Tibial nerve (tissue), 4 donors: ENCODE measurements around the gene SEPHS2. TPM values are rescaled to one million over a fixed set of nuclear protein-coding genes. Genes with fewer than 3 reads are reported as not detected.

Experiments
- DNase-seq, 2 donors: peaks; one replicate each; pipeline ENCODE4 v3.0.0-alpha.2; 2019; ENCODE audit warnings: low spot score in 2 of 2
- H3K27ac ChIP-seq, 4 donors: fragments of 200-600 bp; sonication (generic) in 3 of 4; one replicate each; pipeline ENCODE4 v1.5.1; 2017 to 2019; ENCODE audit warnings: mild to moderate bottlenecking in 1 of 4
- H3K27me3 ChIP-seq, 2 donors: fragments of 200-600 bp; sonication (generic) in 1 of 2; one replicate each; pipeline versions ENCODE4 v1.5.1 to v1.6.0; 2017 to 2019
- H3K36me3 ChIP-seq, 3 donors: fragments of 200-600 bp; sonication (generic); one replicate each; pipeline ENCODE4 v1.5.1; 2018 to 2019
- H3K4me1 ChIP-seq, 4 donors: fragments of 200-600 bp; sonication (generic) in 3 of 4; one replicate each; pipeline ENCODE4 v1.5.1; 2017 to 2019
- H3K4me3 ChIP-seq, 4 donors: fragments of 200-600 bp; sonication (generic) in 3 of 4; one replicate each; pipeline ENCODE4 v1.5.1; 2017 to 2019; ENCODE audit warnings: mild to moderate bottlenecking in 1 of 4, moderate library complexity in 1 of 4
- H3K9me3 ChIP-seq, 4 donors: fragments of 200-600 bp; sonication (generic) in 3 of 4; one replicate each; pipeline ENCODE4 v1.5.1; 2017 to 2019
- EP300 ChIP-seq, 2 donors: sonication (generic); formaldehyde crosslinking; IDR thresholded peaks; one replicate each; pipeline ENCODE4 v1.6.1; 2017; ENCODE audit warnings: antibody characterized with exemption in 2 of 2, mild to moderate bottlenecking in 1 of 2
- POLR2A ChIP-seq, 2 donors: fragments of 450-650 bp; IDR thresholded peaks; one replicate each; pipeline ENCODE4 v1.6.1; 2017; ENCODE audit warnings: antibody characterized with exemption in 2 of 2, mild to moderate bottlenecking in 2 of 2, moderate library complexity in 2 of 2
- WGBS, 2 donors: methylation state at CpG; one replicate each; pipeline ENCODE4 v1.1.5; 2018; 5-methylcytosine and 5-hydroxymethylcytosine counted together
- total RNA-seq, 4 donors: library from RNA; depleted of rRNA; stranded (reverse); fragments of >200 nt; gene quantifications; one replicate each; pipeline ENCODE4 v1.1.0, GENCODE V29; 2016
- TF ChIP-seq, protein P1 (sequence below), 5 experiments: fragments of 200-600 bp in 3 of 5; fragments of 450-650 bp in 2 of 5; sonication (generic) in 3 of 5; IDR thresholded peaks; one replicate each; pipeline ENCODE4 v1.5.1; 2016 to 2019; ENCODE audit warnings: antibody characterized with exemption in 5 of 5, mild to moderate bottlenecking in 3 of 5, moderate library complexity in 2 of 5

SEPHS2 gene
- total RNA-seq, 4 donors from 2014 or later = 26.2 to 36.5 (median 33.5) TPM

DNA sequence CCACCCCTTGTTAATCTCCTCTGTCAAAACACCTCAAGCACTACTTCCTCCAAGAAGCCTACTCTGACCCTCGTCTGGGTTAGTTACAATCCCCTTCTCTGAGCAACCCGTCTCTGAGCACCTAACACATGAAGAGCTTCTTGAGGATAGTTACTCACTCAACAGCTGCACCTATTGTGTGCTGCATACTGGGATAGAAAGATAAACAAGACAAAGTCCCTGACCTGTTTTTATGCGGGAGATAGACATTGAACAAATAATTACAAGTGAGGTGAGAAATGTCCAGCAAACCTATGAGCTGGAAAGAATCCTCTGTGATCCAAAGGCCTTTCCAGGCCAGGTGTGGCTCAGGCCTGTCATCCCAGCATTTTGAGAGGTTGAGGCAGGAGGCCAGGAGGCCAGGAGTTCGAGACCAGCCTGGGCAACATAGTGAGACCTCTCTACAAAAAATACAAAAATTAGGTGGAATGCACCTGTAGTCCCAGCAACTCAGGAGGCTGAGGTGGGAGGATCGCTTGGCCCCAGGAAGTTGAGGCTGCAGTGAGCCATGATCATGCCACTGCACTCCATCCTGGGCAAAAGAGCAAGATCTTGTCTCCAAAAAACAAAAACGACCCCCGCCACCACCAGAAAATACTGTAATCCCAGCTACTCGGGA is 43.8 kb downstream of the SEPHS2 start:
- DNase-seq = no peak
- Histone ChIP-seq H3K27me3 (no peaks in the 10 kb centered on the region), H3K4me1 (peaks cover 0 to 31% (median 5%) of the 10 kb centered on the region in 4 donors), H3K27ac (no peak overlapping the region), H3K9me3 (no peaks in the 10 kb centered on the region), H3K36me3 (peaks cover 0 to 16% (median 0%) of the 10 kb centered on the region in 3 donors), H3K4me3 (no peak overlapping the region)
- TF ChIP-seq, protein P1, sequence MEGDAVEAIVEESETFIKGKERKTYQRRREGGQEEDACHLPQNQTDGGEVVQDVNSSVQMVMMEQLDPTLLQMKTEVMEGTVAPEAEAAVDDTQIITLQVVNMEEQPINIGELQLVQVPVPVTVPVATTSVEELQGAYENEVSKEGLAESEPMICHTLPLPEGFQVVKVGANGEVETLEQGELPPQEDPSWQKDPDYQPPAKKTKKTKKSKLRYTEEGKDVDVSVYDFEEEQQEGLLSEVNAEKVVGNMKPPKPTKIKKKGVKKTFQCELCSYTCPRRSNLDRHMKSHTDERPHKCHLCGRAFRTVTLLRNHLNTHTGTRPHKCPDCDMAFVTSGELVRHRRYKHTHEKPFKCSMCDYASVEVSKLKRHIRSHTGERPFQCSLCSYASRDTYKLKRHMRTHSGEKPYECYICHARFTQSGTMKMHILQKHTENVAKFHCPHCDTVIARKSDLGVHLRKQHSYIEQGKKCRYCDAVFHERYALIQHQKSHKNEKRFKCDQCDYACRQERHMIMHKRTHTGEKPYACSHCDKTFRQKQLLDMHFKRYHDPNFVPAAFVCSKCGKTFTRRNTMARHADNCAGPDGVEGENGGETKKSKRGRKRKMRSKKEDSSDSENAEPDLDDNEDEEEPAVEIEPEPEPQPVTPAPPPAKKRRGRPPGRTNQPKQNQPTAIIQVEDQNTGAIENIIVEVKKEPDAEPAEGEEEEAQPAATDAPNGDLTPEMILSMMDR (IDR thresholded peaks at IDR 0.05) = no peak
- TF ChIP-seq EP300 (IDR thresholded peaks at IDR 0.05) = no peak
- no peak for TF ChIP-seq POLR2A (IDR thresholded peaks at IDR 0.05)
- WGBS, 2 donors = 82 to 83% methylated on average over 8 of the region's 8 CpGs

DNA sequence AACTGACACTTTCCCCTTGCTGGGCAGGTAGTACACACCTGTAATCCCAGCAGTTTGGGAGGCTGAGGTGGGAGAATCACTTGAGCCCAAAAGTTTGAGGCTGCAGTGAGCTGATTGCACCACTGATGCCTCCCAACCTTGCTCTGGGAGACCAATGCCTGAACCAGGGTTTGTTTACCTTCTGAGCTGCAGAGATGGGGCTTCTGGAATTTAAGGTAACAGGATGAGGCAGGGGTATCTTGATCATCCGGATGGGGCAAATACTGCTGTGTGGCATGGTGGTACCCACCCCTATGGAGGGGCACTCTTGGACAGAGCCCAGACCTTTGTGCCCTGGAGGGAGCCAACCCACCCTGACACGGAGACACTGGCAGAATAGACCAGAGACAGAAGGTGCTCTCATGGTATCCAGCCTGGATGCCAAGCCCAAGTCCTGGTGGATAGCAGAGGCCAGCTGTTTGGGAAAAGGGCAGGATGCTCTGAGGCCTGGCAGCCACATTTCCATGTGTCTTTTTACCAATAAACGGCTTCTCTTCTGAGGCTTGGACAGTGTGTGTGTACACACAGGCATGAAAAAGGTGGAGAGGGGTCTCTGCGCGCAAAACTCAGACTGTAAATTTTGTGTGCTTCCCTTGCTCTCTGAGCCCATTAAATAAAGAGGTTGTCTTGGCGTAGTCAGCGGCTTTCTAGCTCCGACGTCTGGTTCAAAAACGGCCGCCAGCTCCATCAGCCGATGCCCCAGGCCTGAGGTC is 46.1 kb downstream of the SEPHS2 start:
- 11% methylated on average over 12 of the region's 12 CpGs for WGBS, 2 donors
- H3K9me3 ChIP-seq = no peaks in the 10 kb centered on the region
- peaks cover 0 to 16% (median 0%) of the 10 kb centered on the region in 3 donors for H3K36me3 ChIP-seq
- no peaks in the 10 kb centered on the region for H3K27me3 ChIP-seq
- TF ChIP-seq, protein P1 (IDR thresholded peaks at IDR 0.05) = no peak
- no peak for TF ChIP-seq EP300 (IDR thresholded peaks at IDR 0.05)
- no peak for TF ChIP-seq POLR2A (IDR thresholded peaks at IDR 0.05)
- H3K4me3 ChIP-seq = peak overlapping the region; percentile 39 to 82 (median 75)
- peaks cover 4 to 41% (median 16%) of the 10 kb centered on the region in 4 donors for H3K4me1 ChIP-seq
- H3K27ac ChIP-seq = peak overlapping the region; percentile 68 to 95 (median 85)
- DNase-seq = no peak

DNA sequence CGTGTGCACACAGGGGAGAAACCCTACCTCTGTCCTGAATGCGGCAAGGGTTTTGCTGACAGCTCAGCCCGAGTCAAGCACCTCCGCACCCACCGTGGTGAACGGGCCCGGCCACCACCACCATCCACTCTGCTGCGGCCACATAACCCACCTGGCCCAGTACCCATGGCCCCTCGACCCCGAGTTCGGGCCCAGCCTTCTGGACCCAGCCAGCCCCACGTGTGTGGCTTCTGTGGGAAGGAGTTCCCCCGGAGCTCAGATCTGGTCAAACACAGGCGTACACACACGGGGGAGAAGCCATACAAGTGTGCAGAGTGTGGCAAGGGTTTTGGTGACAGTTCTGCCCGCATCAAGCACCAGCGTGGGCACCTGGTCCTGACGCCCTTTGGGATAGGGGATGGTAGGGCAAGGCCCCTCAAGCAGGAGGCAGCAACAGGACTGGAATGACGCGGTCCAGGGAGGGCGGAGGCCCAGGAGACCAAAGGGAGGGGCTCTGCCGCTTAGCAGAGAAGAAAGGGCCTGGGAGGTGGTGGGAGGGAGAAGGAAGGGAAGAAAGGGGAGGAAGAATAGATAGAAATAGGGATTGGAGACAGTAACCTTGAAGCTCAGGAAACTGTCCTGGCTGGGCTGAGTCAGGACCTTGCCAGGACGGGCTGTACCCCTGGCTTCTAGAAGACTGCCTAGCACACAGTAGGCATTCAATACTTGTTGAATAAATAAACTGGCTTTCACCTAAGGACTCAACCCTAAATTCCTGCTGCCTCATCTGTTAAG is 46.8 kb downstream of the SEPHS2 start:
- H3K4me3 ChIP-seq = no peak overlapping the region
- H3K36me3 ChIP-seq = peaks cover 0 to 16% (median 0%) of the 10 kb centered on the region in 3 donors
- H3K9me3 ChIP-seq = no peaks in the 10 kb centered on the region
- 80 to 85% methylated on average over 18 to 22 of the region's 23 CpGs for WGBS, 2 donors
- no peaks in the 10 kb centered on the region for H3K27me3 ChIP-seq
- DNase-seq = no peak
- peak overlapping the region in 2 of 4 donors; percentile 92 to 95 for H3K27ac ChIP-seq
- peaks cover 4 to 47% (median 18%) of the 10 kb centered on the region in 4 donors for H3K4me1 ChIP-seq
- TF ChIP-seq, protein P1 (IDR thresholded peaks at IDR 0.05) = no peak
- TF ChIP-seq POLR2A (IDR thresholded peaks at IDR 0.05) (no peak), EP300 (IDR thresholded peaks at IDR 0.05) (no peak)

DNA sequence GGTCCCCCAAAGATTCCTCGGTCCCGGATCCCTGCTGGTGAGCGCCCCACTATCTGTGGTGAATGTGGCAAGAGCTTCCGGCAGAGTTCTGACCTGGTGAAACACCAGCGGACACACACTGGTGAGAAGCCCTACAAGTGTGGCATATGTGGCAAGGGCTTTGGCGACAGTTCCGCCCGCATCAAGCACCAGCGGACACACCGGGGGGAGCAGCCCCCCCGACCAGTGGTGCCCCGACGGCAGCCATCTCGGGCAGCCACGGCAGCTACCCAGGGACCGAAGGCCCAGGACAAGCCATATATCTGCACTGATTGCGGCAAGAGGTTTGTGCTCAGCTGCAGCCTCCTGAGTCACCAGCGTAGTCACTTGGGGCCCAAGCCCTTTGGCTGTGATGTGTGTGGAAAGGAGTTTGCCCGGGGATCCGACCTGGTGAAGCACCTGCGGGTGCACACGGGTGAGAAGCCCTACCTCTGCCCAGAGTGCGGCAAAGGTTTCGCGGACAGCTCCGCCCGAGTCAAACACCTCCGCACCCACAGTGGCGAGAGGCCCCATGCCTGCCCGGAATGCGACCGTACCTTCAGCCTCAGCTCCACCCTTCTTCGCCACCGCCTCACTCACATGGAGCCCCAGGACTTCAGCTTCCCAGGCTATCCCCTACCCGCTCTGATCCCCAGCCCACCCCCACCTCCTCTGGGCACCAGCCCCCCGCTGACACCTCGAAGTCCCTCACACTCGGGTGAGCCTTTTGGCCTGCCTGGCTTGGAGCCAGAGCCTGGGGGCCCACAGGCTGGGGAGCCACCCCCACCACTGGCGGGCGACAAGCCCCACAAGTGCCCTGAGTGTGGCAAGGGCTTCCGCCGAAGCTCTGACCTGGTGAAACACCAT is 47.7 kb downstream of the SEPHS2 start:
- Histone ChIP-seq H3K9me3 (no peaks in the 10 kb centered on the region), H3K27ac (peak overlapping the region in 1 of 4 donors; percentile 92), H3K4me1 (peaks cover 4 to 47% (median 18%) of the 10 kb centered on the region in 4 donors), H3K36me3 (peaks cover 0 to 16% (median 0%) of the 10 kb centered on the region in 3 donors), H3K4me3 (no peak overlapping the region), H3K27me3 (no peaks in the 10 kb centered on the region)
- no peak for DNase-seq
- 86 to 90% methylated on average over 17 to 28 of the region's 42 CpGs for WGBS, 2 donors
- TF ChIP-seq, protein P1 (IDR thresholded peaks at IDR 0.05) = no peak
- TF ChIP-seq EP300 (IDR thresholded peaks at IDR 0.05) = no peak
- no peak for TF ChIP-seq POLR2A (IDR thresholded peaks at IDR 0.05)
